ENCODE data around the gene NRM.

Gene NRM

DNA sequence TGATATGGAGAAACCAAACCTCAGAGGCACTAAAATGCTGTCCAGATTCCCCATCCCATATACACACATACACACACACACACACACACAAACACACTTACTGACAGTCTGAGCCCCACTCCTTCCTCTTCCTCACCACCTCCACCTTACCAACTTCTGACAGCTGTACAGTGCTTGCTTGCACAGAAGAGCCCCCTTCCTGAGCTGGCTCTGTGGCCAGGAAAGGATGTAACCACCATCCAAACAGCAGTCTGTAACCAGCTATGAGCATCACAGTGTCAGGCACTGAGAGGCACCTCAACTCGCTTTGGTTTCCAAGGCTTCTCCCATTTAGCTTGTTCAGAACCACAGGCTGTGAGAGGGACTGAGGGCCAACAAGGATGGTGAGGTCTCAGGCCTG is 49.7 kb downstream of the NRM start:
- no peaks in the 10 kb centered on the region for H3K4me1 ChIP-seq (ENCODE audit: control insufficient read depth, insufficient read depth, low read length)
- H3K36me3 ChIP-seq (ENCODE audit: control insufficient read depth in 2 of 2, insufficient read depth in 2 of 2, low read length in 2 of 2): peaks cover 15 to 18% of the 10 kb centered on the region in 2 donors
- H3K27me3 ChIP-seq (ENCODE audit: control insufficient read depth in 1 of 2, insufficient read depth in 2 of 2, low read length in 2 of 2): no peaks in the 10 kb centered on the region
- no peak overlapping the region for H3K9ac ChIP-seq (ENCODE audit: low read length in 2 of 2)
- no peaks in the 10 kb centered on the region for H3K9me3 ChIP-seq (ENCODE audit: control insufficient read depth in 2 of 2, low read length in 2 of 2)
- no peak overlapping the region for H3K4me3 ChIP-seq (ENCODE audit: low read length in 2 of 2)
- H3K27ac ChIP-seq (ENCODE audit: low read length): no peak overlapping the region

DNA sequence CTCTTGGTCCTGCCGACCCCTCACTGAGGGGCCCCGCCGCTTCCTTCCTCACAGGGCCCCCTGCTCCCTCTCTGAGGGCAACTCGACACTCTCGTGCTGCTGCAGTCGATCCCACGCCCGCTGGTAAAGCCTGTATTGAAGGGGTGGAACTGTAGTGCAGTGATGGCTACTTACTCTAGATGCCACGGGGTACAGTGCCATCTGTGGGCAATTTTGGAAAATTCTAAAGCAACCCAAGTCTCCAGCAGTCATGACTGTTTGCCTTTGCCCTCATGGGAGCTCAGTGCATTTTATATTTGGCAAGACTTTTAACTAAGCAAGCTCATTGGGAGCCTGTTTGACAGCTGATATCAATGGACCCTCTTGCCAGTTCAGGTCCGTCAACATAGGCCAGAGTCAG is 50.3 kb downstream of the NRM start:
- Histone ChIP-seq H3K9ac (ENCODE audit: low read length in 2 of 2) (no peak overlapping the region), H3K4me3 (ENCODE audit: low read length in 2 of 2) (no peak overlapping the region), H3K27ac (ENCODE audit: low read length) (no peak overlapping the region), H3K4me1 (ENCODE audit: control insufficient read depth, insufficient read depth, low read length) (no peaks in the 10 kb centered on the region), H3K9me3 (ENCODE audit: control insufficient read depth in 2 of 2, low read length in 2 of 2) (no peaks in the 10 kb centered on the region), H3K36me3 (ENCODE audit: control insufficient read depth in 2 of 2, insufficient read depth in 2 of 2, low read length in 2 of 2) (peaks cover 15 to 18% of the 10 kb centered on the region in 2 donors), H3K27me3 (ENCODE audit: control insufficient read depth in 1 of 2, insufficient read depth in 2 of 2, low read length in 2 of 2) (no peaks in the 10 kb centered on the region)
